Fibroblast of lung (primary cell): Measurements from ENCODE around the gene OSM. TPM values are rescaled to one million over a fixed set of nuclear protein-coding genes. Genes with fewer than 3 reads are reported as not detected.

Experiments
- DNase-seq, 2 donors: peaks; one replicate each; pipeline versions ENCODE4 v3.0.0 to v3.0.0-alpha.2; 2010; ENCODE audit warnings: low read depth in 2 of 2
- H2AFZ ChIP-seq: 2 replicates; pipeline ENCODE4 v1.5.1; 2012; ENCODE audit warnings: low read length, control low read depth, inconsistent platforms
- H3K27ac ChIP-seq: 2 replicates; pipeline ENCODE4 v1.5.1; 2011; ENCODE audit warnings: low read length, control low read depth; ENCODE audit not compliant: insufficient read depth
- H3K27me3 ChIP-seq: 2 replicates; pipeline ENCODE4 v1.5.1; 2011; ENCODE audit warnings: mild to moderate bottlenecking, low read length; ENCODE audit not compliant: control insufficient read depth, insufficient read depth
- H3K36me3 ChIP-seq: 2 replicates; pipeline ENCODE4 v1.5.1; 2011; ENCODE audit warnings: low read length; ENCODE audit not compliant: control insufficient read depth, insufficient read depth
- H3K4me1 ChIP-seq: 2 replicates; pipeline ENCODE4 v1.5.1; 2011; ENCODE audit warnings: low read length; ENCODE audit not compliant: control insufficient read depth, insufficient read depth; ENCODE audit errors: extremely low read depth
- H3K4me2 ChIP-seq: 2 replicates; pipeline ENCODE4 v1.5.1; 2011; ENCODE audit warnings: low read length, control low read depth; ENCODE audit not compliant: insufficient read depth; ENCODE audit errors: extremely low read depth
- H3K4me3 ChIP-seq, 4 experiments: fragments of 200-600 bp in 1 of 4; sonication (generic) in 1 of 4; replicated peaks in 1 of 4; 2 replicates each; pipeline ENCODE4 v1.5.1; 2011 to 2016; ENCODE audit warnings: low read length in 4 of 4, low read depth in 3 of 4, mild to moderate bottlenecking in 3 of 4, control low read depth in 2 of 4, inconsistent platforms in 1 of 4, mixed read lengths in 1 of 4; ENCODE audit not compliant: insufficient read depth in 1 of 4; ENCODE audit errors: control extremely low read depth in 1 of 4
- H3K79me2 ChIP-seq: 2 replicates; pipeline ENCODE4 v1.5.1; 2012; ENCODE audit warnings: mild to moderate bottlenecking, low read length, inconsistent platforms; ENCODE audit not compliant: control insufficient read depth, insufficient read depth
- H3K9ac ChIP-seq: 2 replicates; pipeline ENCODE4 v1.5.1; 2011; ENCODE audit warnings: mild to moderate bottlenecking, low read length, control low read depth; ENCODE audit not compliant: insufficient read depth
- H3K9me3 ChIP-seq: 2 replicates; pipeline ENCODE4 v1.5.1; 2012; ENCODE audit warnings: low read depth, low read length; ENCODE audit not compliant: control insufficient read depth, insufficient read depth
- H4K20me1 ChIP-seq: 2 replicates; pipeline ENCODE4 v1.5.1; 2011; ENCODE audit warnings: low read length; ENCODE audit not compliant: control insufficient read depth, insufficient read depth; ENCODE audit errors: extremely low read depth
- EZH2 ChIP-seq: IDR thresholded peaks from 2 replicates; pipeline ENCODE4 v1.5.1; 2012; ENCODE audit warnings: low read length, control low read depth, mild to moderate bottlenecking; ENCODE audit errors: missing control alignments
- polyA plus RNA-seq, 2 donors: library from polyadenylated mRNA; depleted of rRNA in 1 of 2; stranded (reverse) in 1 of 2; unstranded in 1 of 2; fragments of >200 nt; gene quantifications; 2 replicates each; pipeline ENCODE4 v1.2.1, GENCODE V29; 2011 to 2012; ENCODE audit warnings: missing spikeins in 1 of 2
- total RNA-seq: library from RNA; depleted of rRNA; stranded (reverse); fragments of >200 nt; gene quantifications from 2 replicates; pipeline ENCODE4 v1.2.1, GENCODE V29; 2014
- TF ChIP-seq, protein P1 (sequence below), 2 donors: IDR thresholded peaks in 1 of 2; conservative IDR thresholded peaks in 1 of 2; 1 replicate in 1 of 2; 2 replicates in 1 of 2; pipeline ENCODE4 v1.5.1; 2011 to 2012; ENCODE audit warnings: low read length in 2 of 2, control low read depth in 1 of 2, inconsistent platforms in 1 of 2, low read depth in 1 of 2, mild to moderate bottlenecking in 1 of 2

The OSM gene
- total and polyA plus RNA-seq, 2 donors (not counting 1 experiment from before 2014, with no cell fraction given): not detected

- peak overlapping the region in 1 of 4 experiments; percentile 82 for H3K4me3 ChIP-seq
- no peak overlapping the region for H3K9ac ChIP-seq
- peaks cover 49% of the 10 kb centered on the region for H3K79me2 ChIP-seq
- no peak overlapping the region for H3K27ac ChIP-seq
- no peak overlapping the region for H2AFZ ChIP-seq
- H4K20me1 ChIP-seq: no peaks in the 10 kb centered on the region
- peaks cover 22% of the 10 kb centered on the region for H3K36me3 ChIP-seq
- TF ChIP-seq EZH2: no peak
- TF ChIP-seq, protein P1, sequence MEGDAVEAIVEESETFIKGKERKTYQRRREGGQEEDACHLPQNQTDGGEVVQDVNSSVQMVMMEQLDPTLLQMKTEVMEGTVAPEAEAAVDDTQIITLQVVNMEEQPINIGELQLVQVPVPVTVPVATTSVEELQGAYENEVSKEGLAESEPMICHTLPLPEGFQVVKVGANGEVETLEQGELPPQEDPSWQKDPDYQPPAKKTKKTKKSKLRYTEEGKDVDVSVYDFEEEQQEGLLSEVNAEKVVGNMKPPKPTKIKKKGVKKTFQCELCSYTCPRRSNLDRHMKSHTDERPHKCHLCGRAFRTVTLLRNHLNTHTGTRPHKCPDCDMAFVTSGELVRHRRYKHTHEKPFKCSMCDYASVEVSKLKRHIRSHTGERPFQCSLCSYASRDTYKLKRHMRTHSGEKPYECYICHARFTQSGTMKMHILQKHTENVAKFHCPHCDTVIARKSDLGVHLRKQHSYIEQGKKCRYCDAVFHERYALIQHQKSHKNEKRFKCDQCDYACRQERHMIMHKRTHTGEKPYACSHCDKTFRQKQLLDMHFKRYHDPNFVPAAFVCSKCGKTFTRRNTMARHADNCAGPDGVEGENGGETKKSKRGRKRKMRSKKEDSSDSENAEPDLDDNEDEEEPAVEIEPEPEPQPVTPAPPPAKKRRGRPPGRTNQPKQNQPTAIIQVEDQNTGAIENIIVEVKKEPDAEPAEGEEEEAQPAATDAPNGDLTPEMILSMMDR (conservative IDR thresholded peaks at IDR 0.05 in 1 of 2, IDR thresholded peaks at IDR 0.05 in 1 of 2; ENCODE audit: low read depth in 1 of 2, low read length in 2 of 2): no peak
- H3K27me3 ChIP-seq: no peaks in the 10 kb centered on the region
- H3K4me2 ChIP-seq: peak overlapping the region; percentile 99
- H3K4me1 ChIP-seq: peaks cover 45% of the 10 kb centered on the region
- no peak for DNase-seq
- no peaks in the 10 kb centered on the region for H3K9me3 ChIP-seq
Observed at GRCh38 chr22:30244066-30244465, 22.6 kb downstream of the OSM start.

DNA sequence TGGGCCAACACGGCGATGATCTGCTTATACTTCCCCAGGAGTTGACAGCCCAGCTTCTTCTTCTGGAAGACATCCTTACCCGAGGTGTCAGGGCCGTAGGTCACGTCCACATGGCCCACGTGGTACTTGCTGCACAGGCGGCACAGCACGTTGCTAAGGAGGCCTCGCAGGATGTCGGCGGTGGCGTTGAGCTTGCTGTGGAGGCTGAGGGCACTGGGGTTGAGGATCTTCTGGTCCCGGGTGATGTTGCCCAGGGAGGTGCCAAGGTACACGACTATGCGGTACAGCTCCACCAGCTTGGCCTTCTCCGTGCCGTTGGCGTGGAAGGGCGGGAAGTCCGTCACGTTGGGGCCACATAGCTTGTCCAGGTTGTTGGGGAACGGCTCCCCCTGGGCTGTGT is 23.0 kb downstream of the OSM start:
- Histone ChIP-seq H3K4me1 (peaks cover 43% of the 10 kb centered on the region), H3K4me2 (no peak overlapping the region)

DNA sequence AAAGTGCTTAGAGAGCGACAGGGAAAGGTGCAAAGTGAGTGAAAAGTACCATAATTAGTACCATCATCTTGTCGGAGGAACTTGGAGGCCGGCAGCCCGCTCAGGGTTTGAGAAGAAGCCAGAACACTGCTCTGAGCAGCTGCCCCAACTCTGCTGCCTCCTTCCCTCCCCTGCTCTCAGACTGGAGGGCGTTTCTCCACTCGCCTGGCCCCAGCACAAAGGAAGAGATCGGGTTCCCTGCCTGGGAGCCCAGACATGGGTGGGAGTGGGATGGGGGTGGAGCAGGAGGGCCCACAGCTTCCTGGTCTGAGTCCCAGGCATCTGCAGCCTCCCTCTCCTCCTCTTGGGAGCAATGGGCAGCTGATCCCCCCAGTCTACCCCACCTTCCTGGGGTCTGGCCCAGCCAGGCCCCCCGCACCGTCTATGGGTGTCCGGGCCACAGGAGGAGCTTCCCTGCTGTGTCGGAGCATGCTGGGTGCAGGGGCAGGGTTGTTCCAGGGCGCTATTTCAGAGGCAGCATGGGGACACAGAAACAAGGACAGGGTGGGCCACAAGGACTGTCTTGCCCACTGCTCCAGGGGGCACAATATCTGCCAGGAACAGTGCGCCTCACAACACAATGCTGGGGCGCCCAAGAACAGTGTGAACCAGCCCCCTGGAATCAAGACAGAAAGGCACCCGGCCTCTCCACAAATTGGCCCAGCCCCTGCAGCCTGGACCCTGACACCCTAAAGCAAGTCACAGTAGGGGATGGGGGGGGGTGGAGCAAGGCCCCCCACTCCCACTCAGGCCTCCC is 24.9 kb downstream of the OSM start:
- peaks cover 22% of the 10 kb centered on the region for H3K36me3 ChIP-seq
- H3K4me1 ChIP-seq: peaks cover 37% of the 10 kb centered on the region
- no peaks in the 10 kb centered on the region for H3K9me3 ChIP-seq
- no peaks in the 10 kb centered on the region for H4K20me1 ChIP-seq
- H3K9ac ChIP-seq: no peak overlapping the region
- H3K79me2 ChIP-seq: peaks cover 39% of the 10 kb centered on the region
- H3K27me3 ChIP-seq: no peaks in the 10 kb centered on the region
- H2AFZ ChIP-seq: no peak overlapping the region
- peak overlapping the region; percentile 48 for H3K27ac ChIP-seq
- DNase-seq: peak; percentile 65 to 71
- TF ChIP-seq, protein P1 (conservative IDR thresholded peaks at IDR 0.05 in 1 of 2, IDR thresholded peaks at IDR 0.05 in 1 of 2; ENCODE audit: low read depth in 1 of 2, low read length in 2 of 2): no peak
- no peak for TF ChIP-seq EZH2
- peak overlapping the region in 1 of 4 experiments; percentile 4 for H3K4me3 ChIP-seq
- H3K4me2 ChIP-seq: peak overlapping the region; percentile 49

More for the DNA sequence above, 23.0 kb downstream of the OSM start:
- no peak for DNase-seq
- Histone ChIP-seq H3K36me3 (peaks cover 22% of the 10 kb centered on the region), H3K79me2 (peaks cover 49% of the 10 kb centered on the region), H3K27ac (no peak overlapping the region), H3K27me3 (no peaks in the 10 kb centered on the region), H3K9ac (no peak overlapping the region), H3K9me3 (no peaks in the 10 kb centered on the region), H4K20me1 (no peaks in the 10 kb centered on the region), H2AFZ (no peak overlapping the region), H3K4me3 (no peak overlapping the region)
- TF ChIP-seq, protein P1 (conservative IDR thresholded peaks at IDR 0.05 in 1 of 2, IDR thresholded peaks at IDR 0.05 in 1 of 2; ENCODE audit: low read depth in 1 of 2, low read length in 2 of 2): no peak
- no peak for TF ChIP-seq EZH2
